Fibroblast of skin of right biceps (primary cell): ENCODE results near the gene DNAJC22.
A peak's percentile ranks its signal among the peaks of the same experiment; 100 is the strongest.
"Not testable (repeated sequence)": the region's sequence is repeated elsewhere in the genome, so short reads cannot be mapped to it uniquely, and the experiment has no call there.

Experiments used
- DNase-seq: peaks from one replicate; pipeline ENCODE4 v3.0.0-alpha.2; 2013

Gene DNAJC22

DNA sequence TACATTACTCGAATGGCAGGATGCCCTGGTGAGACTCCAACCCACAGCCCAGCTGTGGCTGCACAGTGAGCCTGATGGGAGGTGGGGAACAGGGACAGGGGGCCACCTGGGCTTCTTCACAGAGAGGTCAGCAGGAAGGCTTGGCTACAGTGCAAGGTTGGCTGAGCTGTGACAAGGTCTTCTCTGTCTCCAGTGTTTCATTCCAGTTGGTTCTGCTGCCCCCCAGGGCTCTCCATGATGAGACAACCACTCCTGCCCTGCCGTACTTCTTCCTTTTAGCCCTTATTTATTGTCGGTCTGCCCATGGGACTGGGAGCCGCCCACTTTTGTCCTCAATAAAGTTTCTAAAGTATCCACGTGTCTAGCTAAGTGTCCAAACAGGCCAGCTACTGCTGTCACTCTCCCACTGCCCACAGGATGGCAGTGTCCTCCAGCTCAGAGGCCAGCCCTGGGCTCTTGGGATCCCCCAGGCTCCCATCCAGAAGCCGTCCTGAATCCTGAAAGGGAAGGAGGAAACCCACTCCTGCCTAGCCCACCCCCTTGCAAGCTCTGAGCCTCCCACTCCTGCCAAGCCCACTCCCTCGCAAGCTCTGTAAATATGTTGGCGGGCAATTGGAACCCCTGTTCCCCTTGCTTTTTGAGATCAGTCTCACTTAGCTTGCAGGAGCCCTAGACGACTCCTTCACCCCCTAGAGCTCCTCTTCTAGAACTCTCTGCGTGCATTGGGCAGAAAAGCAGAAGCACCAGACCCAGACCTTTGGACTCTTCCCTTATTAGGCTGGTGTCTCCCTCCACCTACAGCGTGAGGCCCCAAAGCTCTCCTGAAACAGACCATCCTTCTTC is 15.1 kb upstream of the DNAJC22 start:
- DNase-seq, result peak; percentile 61

DNA sequence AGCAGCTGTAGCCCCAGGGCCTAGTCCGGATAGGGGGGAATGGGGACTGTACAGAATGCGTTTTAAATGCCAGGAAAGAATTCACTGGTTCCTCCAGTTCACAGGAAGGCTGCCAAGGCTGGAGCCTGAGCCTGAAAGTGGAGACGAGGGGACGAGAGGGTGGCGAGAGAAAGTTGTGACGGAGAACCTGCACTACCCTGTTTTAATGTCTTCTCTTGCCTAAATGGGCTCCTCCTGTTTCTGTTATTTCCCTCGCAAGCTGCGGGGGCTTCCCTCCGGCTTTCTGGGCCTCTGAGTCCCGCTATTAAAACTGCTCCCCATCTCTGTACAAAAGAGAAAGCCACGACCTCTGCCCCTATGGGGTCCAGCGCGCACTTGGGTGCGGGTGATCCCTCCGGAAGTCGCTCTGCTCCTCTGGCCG is 14.2 kb upstream of the DNAJC22 start:
- DNase-seq, result no peak

DNA sequence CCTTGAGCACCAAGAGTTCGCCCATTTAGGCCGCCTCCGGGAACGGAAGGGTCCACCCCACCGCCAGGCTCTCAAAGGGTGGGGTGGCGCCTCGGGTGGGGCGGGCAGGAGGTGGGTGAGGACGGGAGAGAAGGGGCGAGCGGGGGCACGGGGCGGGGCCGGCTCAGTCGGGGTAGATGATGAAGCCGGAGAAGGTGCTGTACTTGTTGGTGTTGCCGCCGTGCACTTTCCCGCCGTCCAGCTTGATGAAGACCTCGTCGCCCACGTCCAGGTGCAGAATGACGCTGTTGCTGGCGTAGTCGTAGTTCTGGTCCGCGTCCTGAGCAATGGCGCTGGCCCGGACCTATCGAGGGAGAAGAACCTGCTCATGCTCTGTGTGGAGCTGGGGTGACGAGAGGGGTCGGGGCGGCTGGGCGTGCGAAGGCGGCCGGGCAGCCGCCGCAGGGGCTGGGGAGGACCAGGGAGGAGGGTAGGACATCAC is 13.8 kb upstream of the DNAJC22 start:
- DNase-seq, result no peak

DNA sequence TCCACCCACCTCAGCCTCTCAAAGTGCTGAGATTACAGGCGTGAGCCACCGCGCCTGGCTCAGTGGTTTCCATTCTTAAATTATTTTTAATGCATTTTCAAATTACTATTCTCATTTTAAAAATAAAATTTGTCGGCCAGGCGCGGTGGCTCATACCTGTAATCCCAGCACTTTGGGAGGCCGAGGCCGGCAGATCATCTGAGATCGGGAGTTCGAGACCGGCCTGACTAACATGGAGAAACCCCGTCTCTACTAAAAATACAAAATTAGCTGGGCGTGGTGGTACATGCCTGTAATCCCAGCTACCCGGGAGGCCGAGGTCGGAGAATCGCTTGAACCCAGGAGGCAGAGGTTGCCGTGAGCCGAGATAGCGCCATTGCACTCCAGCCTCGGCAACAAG is 12.9 kb upstream of the DNAJC22 start:
- DNase-seq, result not testable (repeated sequence)

DNA sequence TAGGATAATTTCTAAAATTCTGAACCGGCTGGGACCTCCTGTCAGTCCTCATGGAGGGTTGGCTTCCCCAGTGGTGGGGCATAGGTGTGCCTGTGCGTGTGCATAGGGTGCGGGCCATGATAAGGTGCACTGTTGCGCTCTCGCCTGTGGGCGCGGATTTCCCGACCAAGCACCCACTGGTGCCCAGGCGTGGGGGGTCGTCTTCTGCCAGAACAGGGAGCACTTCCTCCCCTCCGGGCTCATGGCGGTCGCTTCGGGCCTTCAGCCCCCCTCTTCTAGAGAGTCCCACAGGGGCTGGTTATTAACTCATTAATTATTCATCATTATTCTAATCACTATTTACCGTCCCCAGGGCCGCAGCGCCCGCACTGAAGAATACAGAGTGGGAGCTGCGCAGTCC is 12.5 kb upstream of the DNAJC22 start:
- no peak for DNase-seq

DNA sequence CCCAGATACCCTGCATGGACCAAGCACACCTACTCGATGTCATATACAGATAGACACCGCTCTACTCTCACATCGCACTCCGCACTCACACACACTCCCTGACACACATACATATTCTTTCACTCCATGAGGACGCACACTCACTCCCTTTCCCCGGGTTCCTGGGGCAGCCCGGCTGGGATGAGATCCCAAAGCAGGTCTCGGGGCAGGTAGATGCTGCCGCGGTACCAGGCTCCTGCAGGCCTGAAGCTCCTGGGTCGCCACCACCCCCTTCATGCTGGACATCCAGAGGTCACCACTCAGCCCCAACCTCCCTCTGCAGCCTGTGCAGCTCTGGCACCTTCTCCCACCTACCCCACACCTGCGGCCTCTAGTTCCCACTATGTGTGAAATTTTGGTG is 12.0 kb upstream of the DNAJC22 start:
- no peak for DNase-seq

DNA sequence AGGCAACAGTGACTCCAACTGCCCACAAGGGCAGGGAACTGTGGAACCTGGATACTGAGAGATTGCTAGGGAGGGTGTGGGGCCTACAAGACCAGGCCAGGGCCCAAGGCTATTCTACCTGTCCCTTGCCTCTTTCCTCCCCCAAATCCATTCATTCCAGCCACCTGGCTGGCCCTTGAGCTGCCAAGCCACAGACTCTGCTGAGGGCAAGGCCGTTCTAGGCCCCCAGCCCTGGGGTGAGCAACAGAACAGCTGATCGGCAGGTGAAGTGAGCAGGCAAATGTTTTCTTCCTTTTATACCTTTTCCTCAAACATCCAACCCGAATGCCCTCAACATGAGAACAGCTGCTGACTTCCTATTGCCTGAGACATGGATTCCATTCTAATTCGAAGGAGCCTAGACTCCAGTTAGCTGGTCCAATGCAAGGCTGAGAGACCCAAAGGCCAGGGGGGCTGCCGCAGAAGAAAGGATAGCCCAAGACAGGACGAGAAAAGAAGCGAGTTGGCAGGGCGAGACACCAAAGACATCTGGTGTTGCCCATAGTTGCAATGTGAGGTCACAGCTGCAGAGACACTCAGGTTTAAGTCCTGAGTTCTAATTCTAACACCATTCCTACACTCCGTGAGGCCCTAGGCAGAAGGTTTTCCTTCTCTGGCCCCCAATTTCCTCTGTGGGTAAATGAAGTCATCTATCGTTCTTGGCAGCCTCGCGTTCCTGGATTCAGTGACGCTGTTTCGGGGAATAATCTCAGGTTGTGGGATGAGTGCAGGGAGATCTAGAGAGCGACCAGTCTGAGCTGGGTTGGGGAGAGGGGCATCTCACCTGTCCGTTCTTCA is 11.4 kb upstream of the DNAJC22 start:
- DNase-seq, result no peak

DNA sequence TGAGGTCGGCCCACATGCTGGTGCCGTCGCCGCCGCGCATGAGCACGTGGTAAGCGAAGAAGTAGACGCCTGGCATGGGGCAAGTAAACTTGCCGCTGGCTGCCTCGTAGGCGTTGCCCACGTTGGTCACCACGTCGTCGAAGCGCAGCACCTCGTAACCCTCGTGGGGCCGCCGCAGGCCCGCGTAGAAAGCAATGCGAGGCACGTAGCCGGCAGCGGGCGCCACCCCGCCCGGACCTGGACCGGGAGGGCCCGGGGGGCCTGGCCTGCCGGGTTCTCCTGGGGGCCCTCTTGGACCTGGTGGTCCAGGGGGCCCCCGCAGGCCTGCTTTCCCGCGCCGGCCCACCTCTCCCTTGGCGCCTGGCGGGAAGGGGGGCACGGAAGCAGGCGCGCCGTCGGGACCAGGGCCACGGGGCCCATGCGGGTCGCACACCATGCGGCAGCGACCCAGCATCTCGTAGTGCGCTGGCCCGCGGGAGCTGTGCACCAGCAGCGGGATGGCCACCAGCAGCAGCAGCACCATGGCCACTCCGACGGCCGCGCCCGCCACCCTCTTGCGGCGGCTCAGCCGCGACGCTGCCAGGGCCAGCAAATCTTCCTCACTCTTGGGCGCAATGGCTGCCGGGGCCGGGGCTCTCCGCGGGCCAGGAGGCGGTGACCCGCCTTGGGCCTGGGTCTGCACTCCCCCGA is 10.6 kb upstream of the DNAJC22 start:
- DNase-seq, result no peak

DNA sequence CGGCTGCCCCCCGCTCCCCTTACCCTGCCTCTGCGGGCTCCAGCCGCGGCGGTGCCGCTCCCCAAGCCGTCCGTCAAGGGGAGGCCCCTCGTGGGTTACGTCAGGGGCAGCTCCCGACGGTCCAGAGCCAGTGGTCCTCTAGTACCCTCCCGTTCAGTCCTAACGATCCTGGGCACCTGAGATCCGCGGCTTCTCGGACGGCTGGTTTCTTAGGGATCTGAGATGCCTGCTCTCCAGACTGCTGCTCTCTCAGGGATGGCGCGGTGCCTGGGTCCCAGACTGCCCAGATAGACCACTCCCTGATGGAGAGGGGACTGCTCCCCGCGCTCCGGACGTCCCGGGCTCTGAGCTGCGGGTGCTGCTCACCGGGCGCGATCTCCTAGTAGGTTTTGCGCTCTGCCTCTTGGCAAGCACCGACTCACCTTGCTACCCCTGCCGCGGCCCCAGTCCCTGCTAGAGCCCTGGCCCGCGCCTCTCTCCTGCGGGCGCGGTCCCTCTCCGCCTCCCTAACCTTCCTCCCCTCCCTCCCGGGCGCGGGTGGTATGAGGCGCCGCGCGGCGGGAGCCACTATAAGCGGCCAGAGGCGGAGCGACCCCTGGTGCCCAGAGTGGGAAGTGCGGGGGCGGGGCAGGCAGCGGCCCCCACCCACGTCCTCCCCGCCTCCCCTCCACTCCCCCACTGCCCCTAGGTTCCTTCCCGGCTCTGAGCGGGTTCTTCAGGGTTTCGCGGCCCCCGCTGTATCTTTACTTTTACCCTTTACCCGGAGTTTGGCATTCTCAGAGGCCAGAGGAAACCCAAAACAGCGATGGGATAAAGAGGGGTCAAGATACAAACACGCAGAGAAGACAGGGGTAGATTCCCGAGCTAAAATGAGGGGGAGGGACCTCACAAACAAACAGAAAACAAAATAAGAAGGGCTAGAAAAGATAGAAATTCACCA is 9.8 kb upstream of the DNAJC22 start, which contains the start of gene C1QL4:
Gene C1QL4 (minus strand): TSS at position 544 of the 940 bp plus-strand sequence. CDS start 711 bp downstream, outside the sequence.
- DNase-seq, result peak; percentile 69

DNA sequence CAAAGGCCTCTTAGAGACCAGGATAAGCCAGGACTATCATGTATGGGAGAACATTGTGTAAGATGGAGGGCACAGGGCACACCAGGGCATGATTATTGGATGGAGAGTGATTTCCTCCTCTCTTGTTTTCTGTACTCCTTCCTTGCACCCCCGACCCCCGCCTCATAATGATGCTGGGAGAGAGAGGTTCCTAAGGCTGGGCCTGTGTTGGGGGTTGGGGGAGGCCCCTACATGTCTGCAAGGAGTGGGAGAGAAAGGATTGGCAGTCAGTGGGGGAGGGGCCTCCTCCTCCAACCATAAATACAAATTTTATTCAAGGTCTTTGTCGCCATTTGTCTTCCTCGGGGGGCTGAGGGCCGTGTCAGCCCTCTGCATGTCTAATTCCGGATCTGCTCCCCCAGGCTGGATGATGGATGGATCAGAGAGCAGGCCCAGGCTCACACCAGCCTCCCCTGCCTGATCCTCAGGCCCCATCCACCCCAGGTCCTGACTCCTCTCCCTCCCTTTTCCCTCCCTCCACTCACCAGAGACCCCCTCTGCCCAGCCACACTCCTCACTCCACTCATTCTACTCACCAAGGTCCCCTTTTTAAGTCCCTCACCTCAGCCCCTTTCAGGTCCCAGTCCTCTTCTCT is 7.7 kb upstream of the DNAJC22 start:
- no peak for DNase-seq

DNA sequence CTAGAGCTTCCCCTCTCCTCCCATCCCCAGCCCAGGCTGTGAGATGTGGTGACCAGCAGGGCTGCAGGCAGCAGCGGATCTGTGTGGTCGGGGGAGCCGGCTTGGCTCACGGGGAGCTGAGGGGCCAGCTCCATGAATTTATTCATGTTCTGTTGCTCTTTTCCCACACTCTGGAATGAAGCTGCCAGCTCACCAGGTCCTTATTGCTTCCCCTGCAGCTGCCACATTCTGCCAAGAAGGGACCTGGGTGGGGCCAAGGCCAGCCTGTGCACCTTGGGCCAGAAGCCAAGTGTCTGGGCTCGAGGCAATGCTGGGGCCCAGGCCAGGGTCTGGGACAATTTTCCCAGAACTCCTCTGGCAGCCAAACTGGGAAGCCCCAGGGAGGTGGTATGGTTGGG is 7.2 kb upstream of the DNAJC22 start:
- DNase-seq, result no peak

DNA sequence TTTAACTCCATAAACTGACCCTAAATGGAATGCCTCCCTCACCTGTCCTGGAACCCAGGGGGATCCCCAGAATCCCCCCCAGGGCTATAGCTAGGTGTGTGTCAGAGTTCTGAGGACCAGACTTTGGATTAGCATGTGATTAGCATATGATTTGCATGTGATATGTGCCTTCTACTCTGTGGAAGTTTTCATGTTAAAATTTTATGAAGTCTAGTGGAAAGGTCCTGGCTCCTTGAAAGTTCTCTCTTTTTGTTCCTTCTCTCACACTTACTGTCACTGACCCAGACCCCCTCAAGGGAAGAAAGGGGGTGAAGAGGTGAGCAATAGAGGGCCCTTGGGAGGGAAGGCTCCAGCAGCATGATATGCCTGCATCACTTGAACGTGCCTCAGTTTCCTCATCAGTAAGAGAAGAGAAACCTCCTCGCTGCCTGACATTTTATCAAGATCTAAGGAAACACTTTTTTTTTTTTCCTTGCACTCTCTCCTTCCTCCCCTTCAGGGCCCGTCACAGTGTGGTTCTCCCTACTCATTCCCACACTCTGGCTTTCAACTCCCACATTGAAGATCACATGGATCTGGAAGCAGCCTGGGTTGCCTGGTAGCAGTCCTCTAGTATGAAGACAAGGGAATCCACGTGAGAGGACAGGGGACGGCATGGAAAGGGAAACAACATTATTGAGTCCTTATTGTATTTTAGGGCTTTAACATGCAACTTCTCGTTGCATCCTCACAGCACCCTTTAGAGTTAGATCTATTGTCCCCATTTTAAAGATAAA is 6.4 kb upstream of the DNAJC22 start:
- DNase-seq, result no peak

DNA sequence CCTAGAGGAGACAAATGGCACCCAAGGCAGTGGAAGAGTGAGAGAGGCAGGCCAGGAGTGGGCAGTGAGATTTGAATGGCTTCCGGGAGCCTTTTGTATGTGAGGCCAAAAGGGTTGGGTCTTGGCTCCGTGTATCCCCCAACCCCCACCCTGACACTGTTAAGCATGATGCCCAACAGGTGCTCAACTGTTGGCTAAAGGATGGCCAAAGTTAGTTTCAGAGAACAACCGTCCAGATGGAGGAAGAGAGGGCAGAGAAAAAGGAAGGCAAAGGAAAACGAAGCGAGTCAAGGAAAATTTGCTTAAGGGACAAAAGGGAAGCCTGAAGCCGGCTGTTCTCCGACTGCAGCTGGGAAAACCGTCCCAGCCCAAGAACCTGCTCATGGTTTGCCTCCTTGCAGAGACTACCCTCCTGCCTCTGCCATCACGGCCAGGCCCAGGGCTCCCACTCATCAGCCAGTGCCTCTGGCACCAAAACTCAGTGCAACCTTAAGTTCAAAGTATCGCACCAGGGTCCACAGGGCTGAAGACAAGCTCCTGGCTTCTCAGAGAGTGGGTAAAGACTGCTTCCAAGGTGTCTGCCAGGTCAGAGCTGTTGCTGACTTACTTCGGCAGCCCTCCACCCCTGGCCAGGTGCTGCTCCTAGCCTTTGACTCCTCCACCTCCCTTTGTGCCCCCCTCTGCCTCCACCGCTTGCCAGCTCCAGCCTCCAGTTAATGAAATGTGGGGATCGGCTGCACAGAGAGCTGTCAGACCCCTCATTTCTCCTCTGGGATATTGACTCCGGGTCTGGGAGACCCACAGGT is 5.5 kb upstream of the DNAJC22 start:
- DNase-seq, result no peak

DNA sequence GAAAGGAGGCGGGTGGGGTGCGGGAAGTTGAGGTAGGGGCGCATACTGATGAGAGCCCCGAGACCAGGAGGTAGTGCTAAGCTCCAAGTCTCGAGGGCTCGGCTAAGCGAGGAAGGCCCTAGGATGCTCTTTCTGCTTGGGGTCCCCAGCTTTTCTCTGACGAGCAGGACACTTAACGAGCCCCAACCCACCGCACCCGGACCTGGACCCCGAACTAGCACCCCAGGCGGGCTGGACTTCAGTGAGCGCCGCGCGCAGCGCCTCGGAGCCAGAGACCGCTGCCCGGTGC is 5.0 kb upstream of the DNAJC22 start:
- no peak for DNase-seq

DNA sequence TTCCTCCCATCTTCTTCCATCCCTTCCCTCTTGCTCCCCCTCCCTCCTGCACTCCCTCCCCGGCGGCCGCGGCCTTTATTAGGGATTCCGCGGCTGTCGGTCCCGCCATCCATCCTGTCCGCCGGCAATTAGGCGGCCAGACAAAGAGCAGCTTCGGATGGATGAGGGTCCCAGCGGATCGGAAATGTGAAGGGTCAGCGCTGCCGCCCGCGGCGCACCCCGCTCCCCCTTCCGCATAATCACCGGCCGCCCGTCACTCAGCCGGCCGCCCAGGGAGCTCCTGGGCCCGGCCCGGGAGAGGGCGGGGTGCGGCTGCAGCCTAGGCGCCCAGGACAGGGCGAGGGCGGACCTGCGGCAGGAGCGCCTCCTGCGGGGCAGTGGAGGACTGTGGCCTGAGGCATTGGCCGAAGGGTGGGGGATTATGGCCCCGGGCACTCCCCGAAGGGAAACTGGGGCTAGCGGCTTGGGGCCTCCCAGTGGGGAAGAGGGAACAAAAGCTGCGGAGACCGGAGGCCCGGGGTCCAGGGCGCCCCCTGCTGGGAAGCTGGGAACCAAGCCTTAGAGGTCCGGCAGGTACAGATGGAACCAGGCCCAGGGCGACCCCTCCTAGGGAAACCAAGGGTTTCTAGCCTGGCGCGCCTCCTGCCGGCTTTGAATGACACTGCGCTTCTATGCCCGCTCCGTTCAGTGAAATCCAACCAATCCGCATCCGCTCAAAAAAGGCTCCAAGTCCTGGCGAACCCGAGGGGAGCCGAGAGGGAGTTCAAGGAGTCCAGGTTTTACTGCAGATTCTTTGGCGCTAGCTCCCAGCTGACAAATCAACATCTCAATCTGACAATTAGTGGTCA is 4.4 kb upstream of the DNAJC22 start:
- peak; percentile 81 for DNase-seq

DNA sequence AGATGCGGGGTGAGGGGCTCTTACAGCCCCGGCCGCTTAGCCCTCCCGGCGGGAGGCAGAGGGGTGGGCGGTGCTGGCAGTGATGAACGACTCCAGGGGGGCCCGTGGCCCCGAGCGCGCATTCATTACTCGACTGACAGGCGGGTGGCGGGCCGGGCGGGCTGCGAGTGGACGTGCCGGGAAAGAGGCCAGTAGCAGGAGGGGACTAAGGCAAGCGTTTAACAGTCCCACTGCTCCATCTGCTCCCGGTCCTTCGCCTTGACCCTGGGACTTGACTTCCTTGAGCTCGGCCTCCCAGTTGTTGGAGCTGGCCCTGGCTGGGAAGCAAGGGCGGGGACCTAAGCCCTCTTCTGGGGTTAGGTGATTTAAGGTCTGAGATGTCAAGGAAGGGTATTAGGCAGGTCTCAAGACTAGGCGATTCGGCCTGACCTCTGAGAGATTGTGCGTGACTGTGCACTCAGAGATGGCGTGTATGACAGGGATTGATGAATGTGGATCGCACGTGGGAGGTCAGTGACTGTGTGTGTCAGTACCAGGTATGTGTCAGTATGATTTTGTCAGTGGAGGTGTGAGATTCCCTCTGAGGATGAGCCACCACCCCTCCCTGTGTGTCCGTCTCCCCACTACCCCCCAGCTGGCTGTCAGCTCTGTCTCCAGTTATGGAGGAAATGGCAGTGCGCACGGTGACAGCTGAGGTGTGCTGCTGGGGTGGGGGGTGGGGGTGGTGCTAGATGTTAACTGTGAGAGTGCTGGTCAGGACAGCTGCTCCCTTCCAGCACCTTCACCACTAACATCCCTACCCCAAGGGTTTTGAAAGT is 3.6 kb upstream of the DNAJC22 start:
- DNase-seq, result no peak

DNA sequence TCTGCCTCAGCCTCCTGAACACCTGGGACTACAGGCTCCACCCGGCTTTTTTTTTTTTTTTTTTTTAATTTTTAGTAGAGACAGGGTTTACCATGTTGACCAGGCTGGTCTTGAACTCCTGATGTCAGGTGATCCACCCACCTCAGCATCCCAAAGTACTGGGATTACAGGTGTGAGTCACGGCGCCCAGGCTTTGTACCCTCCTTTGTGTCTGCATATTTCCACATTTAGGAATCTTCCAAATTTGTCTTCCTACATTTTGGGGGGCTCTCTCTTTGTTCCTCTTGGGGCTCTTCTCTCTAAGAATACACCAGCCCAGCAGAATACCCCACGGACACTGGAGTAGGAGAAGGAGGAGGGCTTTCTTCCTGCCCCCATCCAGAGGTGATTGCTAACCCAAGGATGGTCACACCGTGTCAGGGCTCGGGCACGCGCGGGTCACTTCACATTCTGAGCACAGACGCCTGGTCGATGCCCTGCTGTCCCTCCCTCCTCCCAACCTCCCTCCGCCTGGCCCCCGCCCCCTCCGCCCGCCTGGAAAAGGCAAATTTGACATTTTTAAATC is 2.1 kb upstream of the DNAJC22 start:
- DNase-seq, result no peak
